Erythroblast (primary cell): ENCODE measurements around the gene GRIK4.

ENCODE experiments used
- DNase-seq, 2 experiments: peaks; one replicate each; lab custom pipeline; 2025; lab: John Stamatoyannopoulos, UW
- GATA1 ChIP-seq: IDR thresholded peaks from 2 replicates; pipeline ENCODE4 v1.6.1; 2011; ENCODE audit warnings: low read depth, mild to moderate bottlenecking, control low read depth, low read length, moderate library complexity
- POLR2A ChIP-seq: IDR thresholded peaks from 2 replicates; pipeline ENCODE4 v1.6.1; 2011; ENCODE audit warnings: mild to moderate bottlenecking, low read length

Gene GRIK4

DNA sequence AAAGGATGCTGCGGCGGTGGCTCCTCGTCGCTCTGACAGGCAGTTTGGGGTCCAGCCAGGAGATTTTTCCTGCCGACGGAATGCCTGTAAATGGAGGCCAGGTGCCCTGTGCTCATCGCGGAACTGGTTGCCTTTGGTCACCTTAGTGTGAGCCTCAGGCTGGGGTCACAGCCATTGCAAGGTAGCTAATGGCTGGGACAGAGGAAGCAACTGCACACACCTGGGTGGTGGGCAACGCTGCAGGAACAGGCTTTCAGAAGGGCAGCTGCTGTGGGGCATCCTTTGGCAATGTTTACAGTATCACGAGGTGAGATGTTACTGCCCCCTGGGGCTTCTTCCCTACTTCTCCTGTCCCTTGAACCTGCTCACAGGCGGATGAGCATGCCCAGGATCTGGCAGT lies 205.5 kb downstream of the GRIK4 start:
- DNase-seq: no peak

DNA sequence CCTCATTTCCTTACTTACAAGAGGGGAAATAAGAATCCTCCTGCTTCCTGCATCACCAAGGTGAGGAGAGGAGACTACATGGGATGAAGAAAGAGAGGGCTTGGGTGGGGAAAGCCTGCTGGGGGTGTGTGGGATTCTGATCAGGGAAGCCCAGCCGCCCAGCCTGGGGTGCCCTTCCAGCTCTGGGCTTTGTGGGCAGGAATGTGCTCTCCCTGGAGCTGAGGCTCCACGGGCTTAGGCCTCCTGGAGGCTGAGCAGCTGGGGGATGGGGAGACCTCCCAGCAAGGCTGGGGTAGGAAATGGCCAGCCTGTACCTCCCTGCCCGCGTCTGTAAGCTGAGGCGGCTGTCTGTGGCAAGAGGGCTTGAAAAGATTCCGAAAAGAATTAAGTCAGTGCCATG lies 206.1 kb downstream of the GRIK4 start:
- no peak for TF ChIP-seq GATA1
- no peak for TF ChIP-seq POLR2A
- no peak for DNase-seq

More for the DNA sequence above, 205.5 kb downstream of the GRIK4 start:
- TF ChIP-seq GATA1 (no peak), POLR2A (no peak)

DNA sequence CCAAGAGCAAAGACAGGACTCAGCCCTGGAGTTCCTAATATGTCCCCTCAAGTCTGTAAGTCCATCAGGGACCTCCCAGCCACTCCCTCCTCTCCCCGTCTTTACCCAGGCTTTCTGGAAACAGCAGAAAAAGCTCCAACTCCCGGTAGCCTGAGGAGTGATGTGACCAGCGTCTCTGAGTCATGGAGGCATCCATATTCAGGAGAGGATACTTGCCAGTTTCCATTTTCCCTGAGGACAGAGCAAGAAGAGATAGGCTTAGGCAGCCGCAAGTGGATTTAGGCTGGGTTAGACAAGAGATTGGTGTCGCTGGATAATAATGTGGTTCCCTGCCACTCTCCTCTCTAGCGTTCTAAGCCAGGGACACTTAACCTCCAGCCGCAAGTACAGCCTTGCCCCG lies 206.6 kb downstream of the GRIK4 start:
- DNase-seq: no peak
- TF ChIP-seq GATA1 (no peak), POLR2A (no peak)

- TF ChIP-seq POLR2A: no peak
- TF ChIP-seq GATA1: no peak
- DNase-seq: no peak
Measured at GRCh38 chr11:120719348-120719747, 207.8 kb downstream of the GRIK4 start.

- TF ChIP-seq POLR2A: no peak
- no peak for DNase-seq
Measured at GRCh38 chr11:120720760-120721159, 209.2 kb downstream of the GRIK4 start.

- TF ChIP-seq GATA1 (no peak), POLR2A (no peak)
- DNase-seq: no peak
Measured at GRCh38 chr11:120722524-120722923, 211.0 kb downstream of the GRIK4 start.

- no peak for DNase-seq
- no peak for TF ChIP-seq GATA1
- no peak for TF ChIP-seq POLR2A
Measured at GRCh38 chr11:120723751-120724150, 212.2 kb downstream of the GRIK4 start.

- TF ChIP-seq GATA1 (no peak), POLR2A (no peak)
- DNase-seq: no peak
Measured at GRCh38 chr11:120727752-120728151, 216.2 kb downstream of the GRIK4 start.

- DNase-seq: no peak
- TF ChIP-seq POLR2A: no peak
Measured at GRCh38 chr11:120735035-120735434, 223.5 kb downstream of the GRIK4 start.

DNA sequence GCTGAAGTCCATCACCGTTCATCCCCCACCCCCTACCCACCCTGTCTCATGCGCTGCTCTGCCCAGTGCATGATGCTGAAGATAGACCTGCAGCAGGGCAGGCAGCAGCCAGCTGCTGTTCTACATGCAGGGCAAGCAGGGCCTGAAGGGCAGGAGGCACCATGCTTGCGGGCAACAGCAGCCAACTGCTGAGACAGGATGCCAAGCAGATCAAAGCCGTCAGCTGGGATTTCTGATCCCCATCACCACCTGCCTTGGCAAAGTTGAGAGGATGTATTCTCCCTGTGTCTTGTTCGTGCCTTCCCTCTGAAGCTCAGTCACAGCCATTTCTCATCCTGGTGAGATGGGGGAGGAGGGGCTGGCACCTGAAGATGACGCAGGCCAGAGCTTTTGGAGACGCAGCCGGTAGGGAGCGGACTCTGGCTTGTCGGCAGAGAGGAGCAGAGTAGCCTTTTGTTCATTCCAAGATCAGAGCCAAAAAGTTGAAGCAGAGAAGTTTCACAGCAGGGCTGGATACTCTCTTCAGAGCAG lies 227.0 kb downstream of the GRIK4 start:
- TF ChIP-seq GATA1: no peak
- TF ChIP-seq POLR2A: no peak
- no peak for DNase-seq

DNA sequence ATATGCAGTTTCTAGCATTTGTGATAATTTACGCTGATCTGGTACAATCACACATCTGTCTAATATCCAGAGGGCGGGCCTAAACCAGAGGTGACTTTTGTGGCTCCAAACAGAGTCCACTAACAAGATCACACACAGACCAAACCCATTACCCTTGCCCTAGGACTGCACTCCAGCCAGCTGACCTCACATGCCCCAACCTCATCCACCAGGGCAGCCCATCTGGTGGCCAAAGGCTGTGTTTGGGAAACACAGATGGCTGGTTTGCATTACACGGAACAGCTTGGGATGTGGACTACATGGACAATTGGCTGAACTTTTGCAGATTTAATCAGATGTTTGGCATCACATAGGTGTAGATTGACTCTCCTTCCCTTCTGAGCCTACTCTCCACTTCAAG lies 228.2 kb downstream of the GRIK4 start:
- TF ChIP-seq GATA1: no peak
- TF ChIP-seq POLR2A: no peak
- DNase-seq: no peak

DNA sequence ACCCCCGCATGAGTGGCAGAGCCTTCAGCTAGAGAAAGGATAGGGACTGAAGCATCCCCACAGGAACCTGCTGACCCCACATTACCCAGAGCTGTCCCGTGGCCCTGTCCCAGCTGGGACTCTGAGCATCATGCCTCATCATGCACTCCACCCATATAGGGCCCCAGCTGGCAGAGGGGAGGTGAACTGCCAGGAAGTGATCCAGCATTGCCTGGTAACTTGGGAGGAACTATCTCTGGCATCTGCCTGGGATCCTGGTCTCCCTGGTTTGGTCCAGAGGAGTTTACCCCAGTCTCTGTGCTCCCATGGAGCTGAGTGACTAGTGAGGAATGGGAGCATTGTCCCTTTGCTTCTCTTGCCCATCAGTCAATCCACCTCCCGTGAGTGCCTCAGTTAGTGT lies 228.8 kb downstream of the GRIK4 start:
- DNase-seq: no peak
- TF ChIP-seq POLR2A: no peak
- TF ChIP-seq GATA1: no peak

GRCh38 chr11:120744016-120744994 lies 232.8 kb downstream of the GRIK4 start:
- no peak for DNase-seq
- no peak for TF ChIP-seq POLR2A
- TF ChIP-seq GATA1: no peak

DNA sequence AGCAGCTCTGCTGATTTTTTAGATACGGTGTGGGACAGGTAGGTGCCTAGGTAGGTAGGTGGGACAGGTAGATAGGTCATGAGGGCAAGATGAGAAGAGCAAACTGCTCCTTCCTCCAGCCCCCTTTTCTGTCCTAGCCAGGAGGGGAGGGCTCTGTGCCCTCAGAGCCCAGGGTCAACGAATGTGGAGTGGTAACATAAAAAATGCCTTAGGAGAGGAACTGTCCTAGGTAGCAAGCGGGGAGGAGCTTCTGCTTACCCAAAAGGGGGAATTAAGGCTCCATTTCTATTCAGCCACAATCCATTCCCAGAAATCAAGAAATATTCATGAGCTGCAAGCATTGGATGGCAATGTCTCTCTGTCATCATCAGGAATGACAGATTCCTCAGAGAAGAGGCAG lies 234.8 kb downstream of the GRIK4 start:
- TF ChIP-seq GATA1 (no peak), POLR2A (no peak)
- no peak for DNase-seq

- no peak for DNase-seq
- TF ChIP-seq POLR2A (no peak), GATA1 (no peak)
Measured at GRCh38 chr11:120746836-120747609, 235.5 kb downstream of the GRIK4 start.
